ENCODE measurements around the gene CDT1. TPM values are rescaled to one million over a fixed set of nuclear protein-coding genes. Genes with fewer than 3 reads are reported as not detected.

Gene CDT1
- polyA plus RNA-seq, 1 experiment, result 2.4 TPM

DNA sequence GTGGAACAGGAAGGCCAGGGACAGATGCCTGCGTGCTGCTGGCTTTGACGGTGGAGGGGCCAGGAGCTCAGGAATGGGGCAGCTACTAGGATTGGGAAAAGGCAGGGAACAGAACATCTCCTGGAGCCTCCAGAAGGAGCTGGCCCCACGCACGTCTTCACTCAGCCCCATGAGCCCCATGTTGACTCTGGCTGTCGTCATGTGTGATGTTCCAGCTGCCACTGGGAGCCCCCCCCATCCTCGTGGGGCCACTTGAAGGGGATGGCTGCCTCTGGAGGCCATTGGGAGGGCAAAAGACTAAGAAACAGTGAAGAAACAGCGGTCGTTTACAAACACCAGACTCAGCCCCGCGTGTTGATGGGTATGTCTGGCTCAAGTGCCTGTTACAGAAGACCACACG is 26.7 kb downstream of the CDT1 start:
- Histone ChIP-seq H3K36me3 (ENCODE audit: control insufficient read depth, insufficient read depth, low read length) (peaks cover 3% of the 10 kb centered on the region; the same call in 1 of the 2 replicates), H3K27me3 (ENCODE audit: control insufficient read depth, insufficient read depth, low read length) (no peaks in the 10 kb centered on the region), H3K4me3 (ENCODE audit: low read depth, low read length) (no peak overlapping the region)
- CTCF ChIA-PET, result interaction anchor here (1.3 kb wide), 1 partner anchor 10 kb away, joined by 4 read pairs; no protein-coding TSS in a partner anchor
- DNase-seq (ENCODE audit: low read depth), result no peak
- POLR2A ChIA-PET, result no interaction called here
- TF ChIP-seq, protein P1, sequence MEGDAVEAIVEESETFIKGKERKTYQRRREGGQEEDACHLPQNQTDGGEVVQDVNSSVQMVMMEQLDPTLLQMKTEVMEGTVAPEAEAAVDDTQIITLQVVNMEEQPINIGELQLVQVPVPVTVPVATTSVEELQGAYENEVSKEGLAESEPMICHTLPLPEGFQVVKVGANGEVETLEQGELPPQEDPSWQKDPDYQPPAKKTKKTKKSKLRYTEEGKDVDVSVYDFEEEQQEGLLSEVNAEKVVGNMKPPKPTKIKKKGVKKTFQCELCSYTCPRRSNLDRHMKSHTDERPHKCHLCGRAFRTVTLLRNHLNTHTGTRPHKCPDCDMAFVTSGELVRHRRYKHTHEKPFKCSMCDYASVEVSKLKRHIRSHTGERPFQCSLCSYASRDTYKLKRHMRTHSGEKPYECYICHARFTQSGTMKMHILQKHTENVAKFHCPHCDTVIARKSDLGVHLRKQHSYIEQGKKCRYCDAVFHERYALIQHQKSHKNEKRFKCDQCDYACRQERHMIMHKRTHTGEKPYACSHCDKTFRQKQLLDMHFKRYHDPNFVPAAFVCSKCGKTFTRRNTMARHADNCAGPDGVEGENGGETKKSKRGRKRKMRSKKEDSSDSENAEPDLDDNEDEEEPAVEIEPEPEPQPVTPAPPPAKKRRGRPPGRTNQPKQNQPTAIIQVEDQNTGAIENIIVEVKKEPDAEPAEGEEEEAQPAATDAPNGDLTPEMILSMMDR (IDR thresholded peaks at IDR 0.05; ENCODE audit: insufficient read depth, low read depth, low read length), result no peak

DNA sequence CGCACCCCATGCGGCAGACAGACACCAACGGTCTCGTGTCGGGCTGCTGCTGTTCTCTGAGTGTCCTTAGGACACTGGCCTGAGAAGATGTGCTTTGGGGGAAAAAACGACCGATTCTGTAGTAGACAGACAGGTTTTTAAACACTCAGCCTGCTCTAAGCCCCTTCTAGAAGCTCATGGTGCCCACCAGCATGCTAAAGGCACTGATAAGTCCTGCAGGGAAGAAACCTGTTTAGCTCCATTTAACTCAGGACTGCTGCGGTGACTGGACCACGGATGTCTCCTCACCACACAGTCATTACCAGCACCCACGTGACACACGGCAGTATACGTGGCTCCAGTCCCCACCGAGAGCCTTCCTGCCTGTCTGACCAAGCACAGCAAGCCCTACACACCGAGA is 27.2 kb downstream of the CDT1 start:
- ChIA-PET POLR2A (no interaction called here), CTCF (interaction anchor here (1.3 kb wide), 1 partner anchor 10 kb away, joined by 4 read pairs; no protein-coding TSS in a partner anchor)
- H3K27me3 ChIP-seq (ENCODE audit: control insufficient read depth, insufficient read depth, low read length), result no peaks in the 10 kb centered on the region
- TF ChIP-seq, protein P1 (IDR thresholded peaks at IDR 0.05; ENCODE audit: insufficient read depth, low read depth, low read length), result no peak
- no peak overlapping the region for H3K4me3 ChIP-seq (ENCODE audit: low read depth, low read length)
- peaks cover 3% of the 10 kb centered on the region; the same call in 1 of the 2 replicates for H3K36me3 ChIP-seq (ENCODE audit: control insufficient read depth, insufficient read depth, low read length)
- no peak for DNase-seq (ENCODE audit: low read depth)

DNA sequence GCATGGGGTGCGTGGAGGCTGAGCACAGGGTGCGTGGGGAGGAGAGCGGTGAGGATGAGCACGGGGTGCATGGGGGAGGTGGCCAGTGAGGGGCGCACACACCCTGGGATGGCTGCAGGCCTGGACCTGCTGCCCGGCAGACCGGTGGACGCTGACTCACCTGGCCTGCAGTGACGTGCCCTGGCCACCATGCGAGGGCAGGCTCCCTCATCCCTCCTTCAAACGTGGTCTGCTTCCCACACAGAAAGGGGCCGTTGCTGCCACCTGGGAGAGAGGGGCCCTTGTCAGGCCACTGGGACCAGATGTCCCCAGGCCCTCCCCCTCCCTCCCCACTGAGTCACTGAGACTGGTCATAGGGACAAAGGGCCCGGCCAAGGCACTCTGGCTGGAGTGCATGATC is 28.2 kb downstream of the CDT1 start:
- H3K36me3 ChIP-seq (ENCODE audit: control insufficient read depth, insufficient read depth, low read length), result peaks cover 4% of the 10 kb centered on the region
- CTCF ChIA-PET, result no interaction called here

DNA sequence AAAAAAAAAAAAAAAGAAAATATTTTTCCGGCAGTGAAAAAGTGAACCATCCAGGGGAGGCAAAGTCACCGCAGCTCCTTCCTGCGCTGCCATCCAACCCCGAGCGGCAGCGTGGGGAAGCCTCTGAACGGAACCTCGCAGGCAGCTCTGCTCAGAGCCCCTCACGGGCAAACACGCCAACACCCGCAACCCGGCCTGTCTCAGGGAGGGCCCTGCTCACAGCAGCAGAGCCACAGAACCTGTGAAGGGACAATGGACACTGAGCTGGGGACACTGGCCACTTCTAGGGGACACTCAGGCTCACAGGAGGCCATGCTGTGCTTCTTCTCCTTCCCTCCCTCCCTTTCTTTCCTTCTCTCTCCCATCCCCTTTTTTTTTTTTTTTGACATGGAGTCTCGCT is 29.5 kb downstream of the CDT1 start:
- H3K36me3 ChIP-seq (ENCODE audit: control insufficient read depth, insufficient read depth, low read length), result peaks cover 4% of the 10 kb centered on the region
- no peak for DNase-seq (ENCODE audit: low read depth)
- ChIA-PET CTCF (interaction anchor here (2.5 kb wide), 1 partner anchor 14 kb away, joined by 8 read pairs; no protein-coding TSS in a partner anchor), POLR2A (no interaction called here)
- no peaks in the 10 kb centered on the region for H3K27me3 ChIP-seq (ENCODE audit: control insufficient read depth, insufficient read depth, low read length)
- TF ChIP-seq, protein P1 (IDR thresholded peaks at IDR 0.05; ENCODE audit: insufficient read depth, low read depth, low read length), result no peak
- H3K4me3 ChIP-seq (ENCODE audit: low read depth, low read length), result no peak overlapping the region

More for the DNA sequence above, 28.2 kb downstream of the CDT1 start:
- POLR2A ChIA-PET, result no interaction called here
- no peak for DNase-seq (ENCODE audit: low read depth)
- TF ChIP-seq, protein P1 (IDR thresholded peaks at IDR 0.05; ENCODE audit: insufficient read depth, low read depth, low read length), result no peak
- H3K4me3 ChIP-seq (ENCODE audit: low read depth, low read length), result no peak overlapping the region
- H3K27me3 ChIP-seq (ENCODE audit: control insufficient read depth, insufficient read depth, low read length), result no peaks in the 10 kb centered on the region

DNA sequence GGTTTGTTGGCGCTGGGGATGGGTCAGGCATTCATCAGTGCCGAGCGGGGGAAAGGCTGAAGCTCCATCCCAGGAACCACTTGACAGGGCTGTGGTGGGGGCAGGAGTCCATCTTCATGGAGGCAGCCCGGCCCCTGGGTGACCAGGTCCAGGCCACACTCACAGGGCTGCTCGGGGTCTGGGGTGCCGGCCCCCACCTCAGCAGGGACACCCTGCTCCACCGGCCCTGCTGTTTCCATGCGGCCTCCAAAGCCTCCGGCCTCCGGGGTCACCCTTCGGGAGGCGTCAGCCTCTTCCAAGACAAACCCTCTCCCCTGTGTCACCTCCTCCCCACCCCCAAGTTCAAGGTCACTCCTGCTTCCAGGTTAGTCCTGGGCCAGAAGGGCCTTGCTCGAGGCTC is 31.1 kb downstream of the CDT1 start:
- ChIA-PET CTCF (interaction anchor here (2.5 kb wide), 1 partner anchor 12 kb away, joined by 8 read pairs; no protein-coding TSS in a partner anchor), POLR2A (no interaction called here)
- DNase-seq (ENCODE audit: low read depth), result no peak
- TF ChIP-seq, protein P1 (IDR thresholded peaks at IDR 0.05; ENCODE audit: insufficient read depth, low read depth, low read length), result no peak
- Histone ChIP-seq H3K36me3 (ENCODE audit: control insufficient read depth, insufficient read depth, low read length) (peaks cover 12% of the 10 kb centered on the region), H3K27me3 (ENCODE audit: control insufficient read depth, insufficient read depth, low read length) (no peaks in the 10 kb centered on the region), H3K4me3 (ENCODE audit: low read depth, low read length) (no peak overlapping the region)
